IPS DF 4.7 (cell line): ENCODE measurements around the gene VAMP1.
"Not testable (repeated sequence)": the region's sequence is repeated elsewhere in the genome, so short reads cannot be mapped to it uniquely, and the experiment has no call there.

Source experiments
- DNase-seq: peaks from one replicate; pipeline ENCODE4 v3.0.0-alpha.2; 2013; ENCODE audit warnings: low spot score; ENCODE audit errors: extremely low read depth

The VAMP1 gene

DNA sequence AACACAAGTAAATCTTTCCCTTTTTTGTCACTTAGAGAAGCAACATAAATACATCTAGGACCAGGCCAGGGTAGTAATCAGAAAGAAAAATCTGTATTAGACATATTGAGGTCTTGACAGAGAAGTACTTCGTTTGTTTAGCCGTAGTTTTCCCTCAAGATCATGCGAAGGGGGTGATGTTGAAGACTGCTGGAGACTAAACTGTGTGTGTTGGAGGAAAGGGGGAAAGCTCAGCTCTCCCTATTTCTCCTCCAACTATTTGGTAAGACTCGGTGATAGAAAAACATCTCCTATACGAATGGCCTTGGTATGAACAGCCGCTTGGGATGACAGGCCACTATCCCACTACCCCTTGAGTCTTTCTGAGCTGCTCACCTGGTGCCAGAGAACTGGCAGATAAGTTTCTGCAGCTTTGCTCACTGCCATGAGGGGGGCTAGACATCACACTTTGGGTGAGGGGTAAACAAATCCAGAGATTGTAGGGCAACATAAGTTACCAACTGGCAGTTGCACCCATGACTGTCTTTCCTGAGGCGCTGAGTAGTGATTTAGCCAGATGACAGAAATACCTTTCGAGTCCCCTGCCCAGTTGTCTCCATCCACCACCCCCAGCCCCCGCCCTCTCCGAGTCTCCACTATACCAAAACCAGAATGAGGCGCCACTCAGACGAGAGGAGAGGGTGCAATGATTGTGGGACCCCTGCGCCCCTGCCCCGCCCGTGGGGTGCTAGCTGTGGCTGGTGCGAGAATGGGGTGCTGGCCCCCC, 685 bp downstream of the VAMP1 start:
- no peak for DNase-seq

- no peak for DNase-seq
Measured at GRCh38 chr12:6469092-6469491, 1.4 kb downstream of the VAMP1 start.

- DNase-seq: no peak
Measured at GRCh38 chr12:6468283-6468575, 2.2 kb downstream of the VAMP1 start.

GRCh38 chr12:6467571-6468282, 2.8 kb downstream of the VAMP1 start:
- DNase-seq: not testable (repeated sequence)

DNA sequence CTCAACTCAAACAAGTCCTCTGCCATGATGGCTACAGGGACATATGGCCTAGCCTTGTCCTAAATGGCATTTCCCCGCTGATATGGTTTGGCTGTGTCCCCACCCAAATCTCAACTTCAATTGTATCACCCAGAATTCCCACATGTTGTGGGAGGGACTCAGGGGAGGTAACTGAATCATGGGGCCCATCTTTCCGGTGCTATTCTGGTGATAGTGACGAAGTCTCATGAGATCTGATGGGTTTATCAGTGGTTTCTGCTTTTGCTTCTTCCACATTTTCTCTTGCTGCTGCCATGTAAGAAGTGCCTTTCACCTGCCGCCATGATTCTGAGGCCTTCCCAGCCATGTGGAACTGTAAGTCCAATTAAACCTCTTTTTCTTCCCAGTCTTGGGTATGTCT, 3.7 kb downstream of the VAMP1 start:
- not testable (repeated sequence) for DNase-seq

DNA sequence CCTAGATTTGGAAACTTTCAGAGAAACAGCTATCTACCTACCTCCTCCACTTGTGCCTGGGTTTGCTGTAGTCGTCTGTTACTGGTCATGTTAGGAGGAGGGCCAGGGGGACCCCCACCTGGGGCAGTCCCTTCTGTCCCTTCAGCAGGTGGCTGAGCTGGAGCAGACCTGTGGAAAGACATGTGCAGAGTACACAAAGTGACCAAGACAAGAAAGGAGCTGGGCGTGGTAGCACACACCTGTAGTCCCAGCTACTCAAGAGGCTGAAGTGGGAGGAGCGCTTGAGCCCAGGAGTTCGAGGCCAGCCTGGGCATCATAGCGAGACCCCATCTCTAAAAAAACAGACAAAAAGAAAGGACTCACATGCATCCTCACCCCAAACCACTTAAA, 4.3 kb downstream of the VAMP1 start:
- no peak for DNase-seq

DNA sequence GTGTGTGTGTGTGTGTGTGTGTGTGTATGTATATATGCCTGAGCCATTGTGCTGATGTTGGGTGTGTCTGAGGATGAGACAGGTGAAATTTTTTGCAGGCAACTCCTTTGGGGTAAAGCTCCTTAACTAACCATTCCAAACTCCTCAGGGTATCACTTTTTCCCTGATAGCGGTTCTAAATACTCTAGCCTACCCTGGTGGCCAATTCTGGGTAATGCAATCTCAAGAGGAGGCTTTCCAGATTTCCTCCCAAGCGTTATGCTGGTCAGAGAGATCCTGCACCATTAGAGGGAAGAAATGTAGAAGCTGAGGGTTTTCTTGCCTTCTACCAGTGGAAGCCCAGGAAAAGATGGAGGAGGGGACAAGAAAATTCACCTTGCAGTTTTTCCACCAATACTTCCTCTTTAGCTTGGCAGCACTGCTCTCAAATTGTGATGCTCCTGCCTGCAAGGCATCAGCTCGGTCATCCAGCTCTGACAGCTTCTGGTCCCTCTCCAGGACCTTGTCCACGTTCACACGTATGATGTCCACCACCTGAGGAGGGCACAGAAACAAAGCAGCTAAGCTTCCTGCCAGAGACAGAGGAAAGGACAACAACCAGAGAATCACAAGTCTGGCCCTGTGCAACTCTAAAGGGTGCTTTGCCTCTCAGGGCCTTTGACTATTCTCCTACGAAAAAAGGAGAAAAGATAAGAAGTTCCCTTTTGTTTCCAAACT, 4.9 kb downstream of the VAMP1 start:
- peak; percentile 68 for DNase-seq

GRCh38 chr12:6464531-6464930, 5.9 kb downstream of the VAMP1 start:
- no peak for DNase-seq

DNA sequence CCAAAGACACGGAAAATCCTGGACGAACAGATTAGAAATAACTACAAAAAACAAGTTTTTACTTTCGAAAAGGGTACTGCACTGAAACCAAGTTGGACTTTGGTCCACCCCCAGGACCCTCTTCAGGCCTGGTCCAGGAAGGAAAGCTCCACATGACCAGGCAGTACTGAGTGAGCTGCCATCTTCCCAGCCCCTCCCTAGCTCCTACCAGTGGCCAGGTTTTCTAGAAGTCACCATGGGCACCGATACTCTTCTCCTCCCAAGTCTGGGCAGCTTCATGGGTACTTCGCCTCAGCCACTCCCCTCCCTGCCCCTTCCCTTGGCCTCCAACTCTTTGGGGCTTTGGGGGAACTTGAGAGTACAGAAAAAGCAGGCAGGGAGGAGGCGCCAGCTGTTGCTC, 6.6 kb downstream of the VAMP1 start:
- no peak for DNase-seq

- no peak for DNase-seq
Measured at GRCh38 chr12:6463216-6463615, 7.3 kb downstream of the VAMP1 start.

- no peak for DNase-seq
Measured at GRCh38 chr12:6462234-6462995, 8.1 kb downstream of the VAMP1 start.

DNA sequence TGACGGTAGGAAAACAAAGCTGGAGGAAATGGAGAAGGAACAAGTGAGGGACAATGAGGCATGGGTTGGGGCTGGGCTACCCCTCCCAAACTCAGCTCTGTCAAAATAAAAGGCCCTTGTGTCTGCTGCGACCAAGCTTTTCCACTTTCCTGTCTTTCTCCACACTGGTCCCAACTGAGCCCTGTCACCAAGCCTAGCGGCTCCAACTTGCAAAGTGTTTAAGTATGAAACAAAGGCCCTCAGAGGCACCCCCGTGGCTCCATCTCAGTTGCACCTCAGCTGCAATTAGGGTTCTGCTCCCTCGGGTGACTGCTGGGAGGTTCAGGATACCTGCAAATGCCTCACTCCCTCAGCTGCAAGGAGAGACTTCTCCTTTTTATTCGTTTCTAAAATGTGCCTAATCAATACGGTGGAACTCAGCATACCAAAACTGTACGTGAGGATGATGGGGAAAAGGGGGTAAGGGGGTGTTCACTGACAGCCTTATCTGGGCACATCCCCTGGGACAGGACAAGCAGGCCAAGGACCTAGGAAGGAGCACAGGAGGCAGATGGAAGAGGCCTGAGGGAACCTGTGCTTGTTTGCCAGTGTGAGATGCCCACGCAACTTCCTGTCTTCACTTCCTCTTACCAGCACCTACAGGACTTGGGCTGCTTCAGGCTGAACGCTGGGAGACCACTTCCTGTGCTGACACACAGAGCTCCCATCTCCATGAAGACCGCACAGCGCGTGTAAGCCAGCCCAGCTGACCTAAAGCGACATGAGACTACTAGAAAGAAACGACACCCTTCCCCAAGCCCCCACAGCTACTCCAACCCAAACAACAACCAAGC, 8.9 kb downstream of the VAMP1 start:
- no peak for DNase-seq

GRCh38 chr12:6460751-6461371, 9.6 kb downstream of the VAMP1 start:
- DNase-seq: no peak

- DNase-seq: no peak
Measured at GRCh38 chr12:6459004-6459337, 11.5 kb downstream of the VAMP1 start.

DNA sequence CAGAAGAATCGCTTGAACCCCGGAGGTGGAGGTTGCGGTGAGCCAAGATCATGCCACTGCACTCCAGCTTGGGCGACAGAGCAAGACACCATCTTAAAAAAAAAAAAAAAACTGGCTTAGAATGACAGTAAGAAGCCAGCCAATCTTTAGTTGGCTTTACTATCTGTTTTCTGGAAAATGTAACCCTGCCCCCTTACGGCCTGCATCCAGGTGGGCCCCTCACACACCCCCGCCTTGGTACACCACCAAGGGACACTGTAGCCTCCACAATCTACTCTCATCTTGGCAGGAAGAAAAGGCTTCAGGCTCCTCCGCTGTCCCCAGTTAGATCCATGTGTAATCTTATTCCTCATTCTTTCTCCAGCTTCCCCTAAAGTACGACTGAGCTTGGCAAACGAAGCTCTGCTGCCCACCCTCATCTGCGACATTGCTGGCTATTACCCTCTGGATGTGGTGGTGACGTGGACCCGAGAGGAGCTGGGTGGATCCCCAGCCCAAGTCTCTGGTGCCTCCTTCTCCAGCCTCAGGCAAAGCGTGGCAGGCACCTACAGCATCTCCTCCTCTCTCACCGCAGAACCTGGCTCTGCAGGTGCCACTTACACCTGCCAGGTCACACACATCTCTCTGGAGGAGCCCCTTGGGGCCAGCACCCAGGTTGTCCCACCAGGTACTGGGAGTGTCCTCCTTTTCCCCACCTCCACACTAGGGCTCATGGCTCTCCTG, 12.0 kb downstream of the VAMP1 start:
- DNase-seq: no peak

DNA sequence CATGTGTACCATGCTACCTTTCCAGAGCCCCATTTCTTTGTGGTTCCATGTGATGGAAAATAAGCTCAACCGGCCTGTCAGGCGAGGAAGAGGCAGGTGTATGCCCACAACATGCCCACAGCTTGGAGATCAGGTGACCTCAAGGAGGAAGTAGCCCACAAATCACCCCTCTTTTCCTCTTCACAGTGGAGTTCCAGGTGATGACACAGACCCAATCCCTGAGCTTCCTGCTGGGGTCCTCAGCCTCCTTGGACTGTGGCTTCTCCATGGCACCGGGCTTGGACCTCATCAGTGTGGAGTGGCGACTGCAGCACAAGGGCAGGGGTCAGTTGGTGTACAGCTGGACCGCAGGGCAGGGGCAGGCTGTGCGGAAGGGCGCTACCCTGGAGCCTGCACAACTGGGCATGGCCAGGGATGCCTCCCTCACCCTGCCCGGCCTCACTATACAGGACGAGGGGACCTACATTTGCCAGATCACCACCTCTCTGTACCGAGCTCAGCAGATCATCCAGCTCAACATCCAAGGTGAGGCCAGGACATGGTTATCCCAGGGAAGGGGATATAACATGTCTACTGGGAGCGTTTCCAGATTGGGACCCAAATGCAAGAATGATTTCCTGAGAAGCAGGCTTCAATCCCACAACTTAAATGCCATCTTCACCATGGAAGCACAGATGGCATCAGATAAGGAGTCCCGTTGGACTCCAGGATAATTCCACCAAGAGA, 13.1 kb downstream of the VAMP1 start:
- no peak for DNase-seq

GRCh38 chr12:6452944-6453630, 17.4 kb downstream of the VAMP1 start:
- no peak for DNase-seq

DNA sequence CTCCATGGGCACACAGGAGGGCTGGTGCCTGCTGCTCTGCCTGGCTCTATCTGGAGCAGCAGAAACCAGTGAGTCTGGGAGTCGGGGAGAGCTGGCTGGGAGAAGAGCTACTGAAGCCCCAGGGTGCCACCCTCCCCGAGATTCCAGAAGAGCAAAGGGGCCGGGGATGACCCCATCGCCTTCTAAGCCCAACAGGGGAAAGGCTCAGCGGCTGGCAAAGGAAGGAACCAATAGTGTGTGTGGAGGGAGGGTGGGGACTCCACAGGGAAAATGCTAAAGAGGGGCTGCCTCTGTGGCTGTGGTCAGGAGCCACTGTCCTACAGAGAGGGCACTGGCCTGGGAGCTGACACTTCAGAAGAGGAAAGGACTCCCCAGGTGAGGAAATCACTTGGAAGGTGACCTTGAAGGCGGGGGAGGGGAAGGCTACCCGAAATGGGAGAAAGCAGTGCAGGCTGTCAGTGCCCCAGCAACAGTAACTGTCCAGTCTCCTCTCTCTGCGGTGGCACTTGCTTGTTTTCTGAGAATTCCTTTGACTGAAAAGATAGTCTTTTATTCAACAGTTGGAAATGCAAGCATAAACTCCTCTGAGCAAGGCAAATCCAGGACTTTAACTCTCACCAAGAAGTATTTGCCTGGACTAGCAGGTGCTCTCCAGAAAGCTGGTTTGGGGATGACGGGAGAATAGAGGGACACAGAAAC, 18.1 kb downstream of the VAMP1 start:
- DNase-seq: no peak
